NT2/D1 (cell line): ENCODE data around the gene ELMO1.

Source experiments
- SUZ12 ChIP-seq: IDR thresholded peaks from 2 replicates; pipeline ENCODE4 v1.6.1; 2011; ENCODE audit not compliant: insufficient read length, insufficient read depth; ENCODE audit errors: extremely low read depth
- YY1 ChIP-seq: IDR thresholded peaks from 2 replicates; pipeline ENCODE4 v1.6.1; 2011; ENCODE audit not compliant: insufficient read length, insufficient read depth

DNA sequence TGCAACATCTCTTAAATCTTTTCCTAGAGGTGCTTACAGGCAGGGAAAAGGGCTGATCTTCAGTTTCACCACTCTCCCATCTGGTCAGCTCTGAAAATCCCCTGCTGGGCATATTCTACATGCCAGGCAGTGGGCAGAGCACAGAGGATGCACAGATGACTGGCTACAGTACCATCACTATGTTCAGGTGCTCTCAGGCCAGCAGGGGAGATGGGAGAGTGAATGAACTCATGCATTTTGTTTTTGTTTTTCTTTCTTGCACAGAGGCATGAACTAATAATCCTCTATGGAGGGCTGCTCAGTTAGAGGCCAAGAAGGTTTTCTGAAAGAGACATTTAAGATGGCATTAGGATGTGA is 19.3 kb downstream of the ELMO1 start:
- TF ChIP-seq SUZ12 (no peak), YY1 (no peak)
